TTC549 (cell line): ENCODE results near the gene FFAR3.

Experiments
- FAIRE-seq: peaks from 2 replicates; lab custom pipeline; 2012; peaks lifted over from hg19 to GRCh38; lab: Jason Lieb, UNC

The FFAR3 gene

DNA sequence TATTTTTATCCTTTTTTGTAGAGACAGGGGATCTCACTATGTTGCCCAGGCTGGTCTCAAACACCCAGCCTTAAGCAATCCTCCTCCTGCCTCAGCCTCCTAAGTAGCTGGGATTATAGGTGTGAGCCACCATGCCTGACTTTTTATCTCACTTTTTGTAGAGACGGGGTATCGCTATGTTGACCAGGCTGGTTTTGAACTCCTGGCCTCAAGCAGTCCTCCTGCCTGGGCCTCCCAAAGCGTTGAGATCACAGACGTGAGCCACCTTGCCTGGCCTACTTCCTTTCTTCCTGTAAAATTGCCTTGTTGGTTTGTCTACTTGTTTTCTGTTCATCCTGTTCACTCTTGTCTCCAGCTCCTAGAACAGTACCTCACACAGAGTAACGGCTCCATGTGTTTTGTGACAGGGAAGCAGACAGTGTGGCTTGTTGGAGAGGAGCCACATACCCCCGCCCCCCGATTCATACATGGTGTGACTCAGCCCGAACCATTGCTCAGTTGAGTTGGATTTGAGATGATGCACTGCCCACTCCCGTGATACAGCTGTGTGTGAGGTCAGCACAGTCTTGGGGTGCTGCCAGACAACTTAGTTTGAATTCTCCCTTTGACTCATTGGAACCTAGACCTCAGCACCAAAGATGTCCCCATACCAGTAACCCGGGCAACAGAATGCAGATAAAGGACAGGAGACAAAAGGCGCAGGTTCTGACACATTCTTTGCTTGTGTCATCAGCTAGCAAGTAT lies 46.8 kb downstream of the FFAR3 start:
- FAIRE-seq = no peak

- FAIRE-seq = no peak
These were observed 49.4 kb downstream of the FFAR3 start for GRCh38 chr19:35407619-35408018.

- FAIRE-seq = no peak
These were observed 50.3 kb downstream of the FFAR3 start for GRCh38 chr19:35408284-35409171.

- FAIRE-seq = no peak
These were observed 50.9 kb downstream of the FFAR3 start for GRCh38 chr19:35409191-35409590.
